Measurements from ENCODE around the gene CHST3.

CHST3 gene

DNA sequence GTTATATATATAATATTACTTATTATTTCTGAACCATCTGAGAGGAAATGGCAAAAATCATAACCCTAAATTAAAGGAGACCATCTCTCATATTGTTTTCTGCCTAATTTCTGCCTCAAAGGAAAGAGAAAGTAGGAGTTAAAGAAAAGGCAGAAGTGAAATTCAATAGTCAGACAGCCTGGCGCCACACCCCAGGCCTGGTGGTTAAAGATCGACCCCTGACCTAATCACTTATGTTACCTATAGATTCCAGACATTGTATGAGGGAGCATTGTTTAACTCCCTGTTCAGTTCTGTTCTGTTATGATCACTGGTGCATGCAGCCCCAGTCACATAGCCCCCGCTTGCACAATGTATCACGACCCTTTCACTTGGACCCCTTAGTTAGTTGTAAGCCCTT lies 24.9 kb upstream of the CHST3 start:
- peaks cover 19% of the 10 kb centered on the region for H3K4me1 Mint-ChIP-seq (ENCODE audit: low read depth)

GRCh38 chr10:71939861-71940474 lies 24.2 kb upstream of the CHST3 start:
- Mint-ChIP-seq H3K27me3 (no peaks in the 10 kb centered on the region), H3K27ac (peak overlapping the region; percentile 63), H3K4me1 (ENCODE audit: low read depth) (peaks cover 13% of the 10 kb centered on the region), H3K4me3 (no peak overlapping the region), H3K36me3 (ENCODE audit: low read depth) (no peaks in the 10 kb centered on the region), H3K9me3 (peaks cover 15% of the 10 kb centered on the region)

More for the DNA sequence above, 24.9 kb upstream of the CHST3 start:
- H3K4me3 Mint-ChIP-seq: no peak overlapping the region
- peaks cover 15% of the 10 kb centered on the region for H3K9me3 Mint-ChIP-seq
- no peak overlapping the region for H3K27ac Mint-ChIP-seq
- no peaks in the 10 kb centered on the region for H3K36me3 Mint-ChIP-seq (ENCODE audit: low read depth)
- H3K27me3 Mint-ChIP-seq: no peaks in the 10 kb centered on the region

- H3K4me3 Mint-ChIP-seq: no peak overlapping the region
- no peaks in the 10 kb centered on the region for H3K27me3 Mint-ChIP-seq
- peaks cover 18% of the 10 kb centered on the region for H3K9me3 Mint-ChIP-seq
- peaks cover 12% of the 10 kb centered on the region for H3K4me1 Mint-ChIP-seq (ENCODE audit: low read depth)
- H3K27ac Mint-ChIP-seq: no peak overlapping the region
- H3K36me3 Mint-ChIP-seq (ENCODE audit: low read depth): peaks cover 1% of the 10 kb centered on the region
These were observed 23.4 kb upstream of the CHST3 start for GRCh38 chr10:71940752-71941151.

GRCh38 chr10:71941318-71941717 lies 22.9 kb upstream of the CHST3 start:
- Mint-ChIP-seq H3K4me1 (ENCODE audit: low read depth) (peaks cover 12% of the 10 kb centered on the region), H3K27me3 (no peaks in the 10 kb centered on the region), H3K27ac (no peak overlapping the region), H3K4me3 (no peak overlapping the region), H3K36me3 (ENCODE audit: low read depth) (peaks cover 6% of the 10 kb centered on the region), H3K9me3 (peaks cover 23% of the 10 kb centered on the region)

- no peaks in the 10 kb centered on the region for H3K27me3 Mint-ChIP-seq
- no peak overlapping the region for H3K4me3 Mint-ChIP-seq
- H3K27ac Mint-ChIP-seq: no peak overlapping the region
- peaks cover 11% of the 10 kb centered on the region for H3K36me3 Mint-ChIP-seq (ENCODE audit: low read depth)
- H3K9me3 Mint-ChIP-seq: peaks cover 26% of the 10 kb centered on the region
- H3K4me1 Mint-ChIP-seq (ENCODE audit: low read depth): peaks cover 2% of the 10 kb centered on the region
These were observed 18.2 kb upstream of the CHST3 start for GRCh38 chr10:71945819-71946474.

- H3K4me3 Mint-ChIP-seq: no peak overlapping the region
- H3K9me3 Mint-ChIP-seq: peaks cover 23% of the 10 kb centered on the region
These were observed 17.5 kb upstream of the CHST3 start for GRCh38 chr10:71946700-71947099.

DNA sequence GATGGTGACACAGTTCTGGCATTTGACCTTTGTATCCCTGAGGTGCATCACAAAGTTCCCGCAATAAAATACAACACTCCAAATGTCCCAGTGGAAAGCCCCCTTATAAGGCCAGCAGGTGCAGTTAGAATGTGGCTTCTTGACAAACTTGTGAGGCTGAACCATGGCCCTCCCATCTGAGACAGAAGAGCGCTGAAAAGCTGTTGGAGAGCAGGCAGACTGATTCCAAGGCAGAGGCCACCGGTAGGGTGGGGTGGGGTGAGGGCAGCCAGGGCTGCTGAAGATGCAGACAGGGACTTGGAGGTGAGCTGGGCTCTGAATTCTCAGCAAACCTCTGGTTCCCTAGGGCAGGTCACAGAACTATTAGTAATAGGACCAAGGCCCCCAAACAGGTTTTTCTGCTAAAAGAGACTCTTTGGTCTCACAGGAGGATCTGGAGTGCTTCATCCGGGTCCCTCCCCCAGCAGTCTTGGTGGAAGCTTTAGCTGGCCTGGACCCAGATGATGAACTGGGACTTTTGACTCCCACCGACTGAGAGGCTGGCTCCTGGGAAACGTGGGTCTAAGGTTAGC lies 15.6 kb upstream of the CHST3 start:
- H3K4me1 Mint-ChIP-seq (ENCODE audit: low read depth): no peaks in the 10 kb centered on the region
- H3K4me3 Mint-ChIP-seq: no peak overlapping the region
- peaks cover 11% of the 10 kb centered on the region for H3K36me3 Mint-ChIP-seq (ENCODE audit: low read depth)
- H3K27me3 Mint-ChIP-seq: no peaks in the 10 kb centered on the region
- peaks cover 17% of the 10 kb centered on the region for H3K9me3 Mint-ChIP-seq
- no peak overlapping the region for H3K27ac Mint-ChIP-seq

More at GRCh38 chr10:71946700-71947099, 17.5 kb upstream of the CHST3 start:
- no peaks in the 10 kb centered on the region for H3K27me3 Mint-ChIP-seq
- peaks cover 11% of the 10 kb centered on the region for H3K36me3 Mint-ChIP-seq (ENCODE audit: low read depth)
- H3K27ac Mint-ChIP-seq: no peak overlapping the region
- H3K4me1 Mint-ChIP-seq (ENCODE audit: low read depth): no peaks in the 10 kb centered on the region

DNA sequence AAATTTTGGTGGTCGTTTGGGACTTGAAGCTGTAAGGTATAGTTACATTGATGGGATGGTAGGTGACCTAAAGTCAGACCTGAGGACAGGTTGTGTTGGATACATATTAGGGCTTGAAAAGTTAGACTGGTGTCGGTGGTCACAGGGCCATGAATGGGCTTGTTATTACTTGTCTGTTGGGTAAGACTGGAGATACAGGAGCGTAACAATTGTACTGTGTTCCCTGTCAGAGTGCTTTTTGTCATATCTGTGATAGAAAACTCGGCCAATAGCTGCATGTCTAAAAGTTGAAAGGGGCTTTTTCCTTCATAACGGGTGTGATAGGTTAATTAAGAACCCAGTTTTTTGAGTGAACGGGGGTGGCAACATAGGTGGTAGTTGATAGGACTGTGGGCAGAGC lies 13.5 kb upstream of the CHST3 start:
- Mint-ChIP-seq H3K27ac (no peak overlapping the region), H3K9me3 (peaks cover 22% of the 10 kb centered on the region), H3K4me1 (ENCODE audit: low read depth) (no peaks in the 10 kb centered on the region)

GRCh38 chr10:71952745-71953144 lies 11.4 kb upstream of the CHST3 start:
- no peak overlapping the region for H3K27ac Mint-ChIP-seq
- peaks cover 3% of the 10 kb centered on the region for H3K27me3 Mint-ChIP-seq
- peaks cover 4% of the 10 kb centered on the region for H3K4me1 Mint-ChIP-seq (ENCODE audit: low read depth)
- no peak overlapping the region for H3K4me3 Mint-ChIP-seq
- peaks cover 5% of the 10 kb centered on the region for H3K36me3 Mint-ChIP-seq (ENCODE audit: low read depth)
- peaks cover 8% of the 10 kb centered on the region for H3K9me3 Mint-ChIP-seq

More for the DNA sequence above, 13.5 kb upstream of the CHST3 start:
- no peak overlapping the region for H3K4me3 Mint-ChIP-seq
- H3K36me3 Mint-ChIP-seq (ENCODE audit: low read depth): peaks cover 14% of the 10 kb centered on the region
- no peaks in the 10 kb centered on the region for H3K27me3 Mint-ChIP-seq

GRCh38 chr10:71957546-71958275 lies 6.5 kb upstream of the CHST3 start:
- Mint-ChIP-seq H3K4me3 (no peak overlapping the region), H3K9me3 (peaks cover 8% of the 10 kb centered on the region), H3K27me3 (peaks cover 30% of the 10 kb centered on the region), H3K27ac (no peak overlapping the region), H3K36me3 (ENCODE audit: low read depth) (peaks cover 5% of the 10 kb centered on the region), H3K4me1 (ENCODE audit: low read depth) (peaks cover 4% of the 10 kb centered on the region)

DNA sequence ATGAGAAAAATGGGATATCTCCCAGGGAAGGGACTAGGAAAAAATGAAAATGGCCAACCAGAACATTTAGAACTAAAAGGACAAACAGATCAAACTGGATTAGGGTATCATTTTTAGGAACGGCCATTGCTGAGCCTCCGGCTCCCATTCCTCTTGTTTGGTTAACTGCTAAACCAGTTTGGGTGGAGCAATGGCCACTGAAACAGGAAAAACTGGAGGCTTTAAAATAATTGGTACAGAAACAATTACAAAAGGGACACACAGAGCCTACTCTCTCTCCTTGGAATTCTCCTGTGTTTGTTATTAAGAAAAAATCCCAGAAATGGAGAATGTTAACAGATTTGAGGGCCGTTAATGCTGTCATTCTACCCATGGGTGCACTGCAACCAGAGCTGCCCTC lies 4.7 kb upstream of the CHST3 start:
- Mint-ChIP-seq H3K9me3 (peaks cover 8% of the 10 kb centered on the region), H3K27me3 (peaks cover 41% of the 10 kb centered on the region), H3K27ac (no peak overlapping the region), H3K4me1 (ENCODE audit: low read depth) (peaks cover 4% of the 10 kb centered on the region), H3K36me3 (ENCODE audit: low read depth) (peaks cover 5% of the 10 kb centered on the region), H3K4me3 (no peak overlapping the region)

- H3K4me3 Mint-ChIP-seq: no peak overlapping the region
- no peak overlapping the region for H3K27ac Mint-ChIP-seq
- H3K36me3 Mint-ChIP-seq (ENCODE audit: low read depth): no peaks in the 10 kb centered on the region
- peaks cover 21% of the 10 kb centered on the region for H3K4me1 Mint-ChIP-seq (ENCODE audit: low read depth)
- no peaks in the 10 kb centered on the region for H3K9me3 Mint-ChIP-seq
- peaks cover 61% of the 10 kb centered on the region for H3K27me3 Mint-ChIP-seq
These were observed 2.4 kb upstream of the CHST3 start for GRCh38 chr10:71961831-71962230.

- H3K27me3 Mint-ChIP-seq: peaks cover 62% of the 10 kb centered on the region
- peaks cover 21% of the 10 kb centered on the region for H3K4me1 Mint-ChIP-seq (ENCODE audit: low read depth)
- no peaks in the 10 kb centered on the region for H3K36me3 Mint-ChIP-seq (ENCODE audit: low read depth)
- peak overlapping the region; percentile 15 for H3K4me3 Mint-ChIP-seq
- no peak overlapping the region for H3K27ac Mint-ChIP-seq
- no peaks in the 10 kb centered on the region for H3K9me3 Mint-ChIP-seq
These were observed 1.3 kb upstream of the CHST3 start for GRCh38 chr10:71962901-71963300.

GRCh38 chr10:71963351-71964097 lies 671 bp upstream of the CHST3 start:
- Mint-ChIP-seq H3K36me3 (ENCODE audit: low read depth) (no peaks in the 10 kb centered on the region), H3K27ac (no peak overlapping the region), H3K27me3 (peaks cover 65% of the 10 kb centered on the region), H3K4me1 (ENCODE audit: low read depth) (peaks cover 21% of the 10 kb centered on the region), H3K4me3 (peak overlapping the region; percentile 15), H3K9me3 (no peaks in the 10 kb centered on the region)

Measured in stimulated activated naive CD8-positive, alpha-beta T cell treated with anti-CD3 and anti-CD28 coated beads, Interleukin-15, Interleukin-2, amounts not matched to agents 100 ng/mL and 50 ng/mL, for 24 hours (primary cell).